Neural progenitor cell (in vitro differentiated cells): ENCODE results near the gene CAMK1D. TPM values are rescaled to one million over a fixed set of nuclear protein-coding genes. Genes with fewer than 3 reads are reported as not detected.

Experiments
- DNase-seq: peaks from one replicate; pipeline ENCODE4 v3.0.0-alpha.2; 2016; ENCODE audit warnings: low spot score
- H2AFZ ChIP-seq: fragments of 200-600 bp; sonication (generic); replicated peaks from 2 replicates; pipeline ENCODE4 v1.6.1; 2016; ENCODE audit warnings: antibody characterized with exemption
- H3F3A ChIP-seq: fragments of 200-600 bp; sonication (generic); 2 replicates; pipeline ENCODE4 v1.6.1; 2016; ENCODE audit warnings: antibody characterized with exemption, low read depth
- H3K27ac ChIP-seq: fragments of 200-600 bp; sonication (generic); 2 replicates; pipeline ENCODE4 v1.5.1; 2016; ENCODE audit warnings: mild to moderate bottlenecking
- H3K27me3 ChIP-seq: fragments of 200-600 bp; sonication (generic); 2 replicates; pipeline ENCODE4 v1.6.1; 2016; ENCODE audit warnings: mild to moderate bottlenecking, moderate library complexity
- H3K36me3 ChIP-seq: fragments of 200-600 bp; sonication (generic); 2 replicates; pipeline ENCODE4 v1.5.1; 2016
- H3K4me1 ChIP-seq: fragments of 200-600 bp; sonication (generic); 2 replicates; pipeline ENCODE4 v1.6.1; 2016; ENCODE audit warnings: mixed run types
- H3K4me2 ChIP-seq: fragments of 200-600 bp; sonication (generic); 2 replicates; pipeline ENCODE4 v1.6.1; 2016
- H3K4me3 ChIP-seq: fragments of 200-600 bp; sonication (generic); 2 replicates; pipeline ENCODE4 v1.5.1; 2016
- H3K79me2 ChIP-seq: fragments of 200-600 bp; sonication (generic); 2 replicates; pipeline ENCODE4 v1.6.1; 2016; ENCODE audit warnings: low read depth
- H3K9ac ChIP-seq: fragments of 200-600 bp; sonication (generic); 2 replicates; pipeline ENCODE4 v1.6.1; 2016
- H3K9me3 ChIP-seq: fragments of 200-600 bp; sonication (generic); 2 replicates; pipeline ENCODE4 v1.5.1; 2016; ENCODE audit warnings: low read depth
- H4K20me1 ChIP-seq: fragments of 200-600 bp; sonication (generic); 2 replicates; pipeline ENCODE4 v1.6.1; 2016; ENCODE audit warnings: low read depth
- H3K27ac Mint-ChIP-seq: 3 replicates; pipeline ENCODE4 v1.8.0; 2021; ENCODE audit warnings: mixed read lengths
- H3K27me3 Mint-ChIP-seq: 2 replicates; pipeline ENCODE4 v1.8.0; 2022; ENCODE audit warnings: low read depth, mild to moderate bottlenecking, inconsistent platforms, moderate library complexity, mixed read lengths; ENCODE audit not compliant: insufficient read depth
- H3K36me3 Mint-ChIP-seq: 3 replicates; pipeline ENCODE4 v1.8.0; 2021; ENCODE audit warnings: mixed read lengths
- H3K4me1 Mint-ChIP-seq: 3 replicates; pipeline ENCODE4 v1.8.0; 2021; ENCODE audit warnings: mixed read lengths
- H3K4me3 Mint-ChIP-seq: 3 replicates; pipeline ENCODE4 v1.8.0; 2021; ENCODE audit warnings: mild to moderate bottlenecking, moderate library complexity, mixed read lengths
- H3K9me3 Mint-ChIP-seq: 3 replicates; pipeline ENCODE4 v1.8.0; 2020; ENCODE audit warnings: mixed read lengths
- EZH2 ChIP-seq: fragments of 200-600 bp; sonication (generic); IDR thresholded peaks from 2 replicates; pipeline ENCODE4 v1.6.1; 2017; ENCODE audit warnings: antibody characterized with exemption, mild to moderate bottlenecking, moderate library complexity
- EZH2phosphoT487 ChIP-seq: fragments of 200-600 bp; sonication (generic); IDR thresholded peaks from 2 replicates; pipeline ENCODE4 v1.6.1; 2017; ENCODE audit warnings: antibody characterized with exemption
- total RNA-seq: library from RNA; depleted of rRNA; stranded (reverse); fragments of >200 nt; gene quantifications from 2 replicates; pipeline ENCODE4 v1.2.3, GENCODE V29; 2015; ENCODE audit warnings: low replicate concordance
- TF ChIP-seq, protein P1 (sequence below): fragments of 200-600 bp; sonication (generic); IDR thresholded peaks from 2 replicates; pipeline ENCODE4 v1.5.1; 2017; ENCODE audit warnings: antibody characterized with exemption, mild to moderate bottlenecking

The CAMK1D gene
- total RNA-seq, 1 donor from 2014 or later, result 7.6 TPM

DNA sequence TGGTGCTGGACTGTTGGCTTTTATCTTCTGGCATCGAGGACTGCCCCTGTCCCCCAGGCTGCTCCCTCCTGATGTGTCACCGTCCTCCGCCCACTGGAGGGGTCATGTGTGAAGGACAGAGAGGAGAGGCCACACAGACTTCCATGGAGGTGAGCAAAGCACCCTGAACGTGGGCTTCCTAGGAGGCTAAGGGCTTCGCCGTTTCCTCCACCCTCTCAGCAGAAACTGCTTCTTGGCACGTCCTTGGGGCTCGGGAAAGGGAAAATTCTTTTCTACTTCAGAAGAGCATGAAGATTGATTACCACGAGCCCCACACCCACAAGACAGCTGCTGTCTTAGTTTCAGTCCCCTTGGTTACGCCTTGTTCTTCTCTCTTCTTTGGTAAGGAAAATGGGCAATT, 433.9 kb downstream of the CAMK1D start:
- H2AFZ ChIP-seq, result no peak overlapping the region
- no peak overlapping the region for H3K27ac ChIP-seq
- no peaks in the 10 kb centered on the region for H3K9me3 Mint-ChIP-seq

DNA sequence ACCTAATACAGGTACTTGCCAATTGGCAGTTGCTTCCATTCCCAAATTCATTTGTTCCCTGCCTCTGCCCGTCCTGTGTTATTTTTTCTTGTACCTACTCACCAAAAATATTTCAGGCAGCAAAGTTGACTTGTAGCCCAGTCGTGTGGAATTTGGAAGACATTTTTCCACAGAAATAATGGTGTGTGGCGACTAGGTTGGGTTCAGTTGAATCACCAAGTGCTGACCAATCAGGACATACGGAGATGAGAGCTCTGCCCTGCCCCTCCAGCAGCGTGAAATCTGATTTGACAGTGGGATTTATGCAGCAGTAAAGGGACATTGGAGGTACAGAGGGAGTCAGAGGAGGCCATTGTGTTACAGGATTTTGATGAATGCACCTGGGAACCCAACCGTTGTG, 435.3 kb downstream of the CAMK1D start:
- H3K4me1 Mint-ChIP-seq, result peaks cover 48% of the 10 kb centered on the region
- DNase-seq, result no peak
- no peak overlapping the region for H3K27ac Mint-ChIP-seq
- Histone ChIP-seq H3F3A (peaks cover 8% of the 10 kb centered on the region), H3K4me2 (no peak overlapping the region), H3K36me3 (no peaks in the 10 kb centered on the region), H3K4me1 (peaks cover 11% of the 10 kb centered on the region), H3K79me2 (no peaks in the 10 kb centered on the region), H3K9ac (no peak overlapping the region), H3K9me3 (no peaks in the 10 kb centered on the region), H4K20me1 (no peaks in the 10 kb centered on the region), H2AFZ (peak overlapping the region; percentile 22), H3K4me3 (no peak overlapping the region), H3K27ac (no peak overlapping the region), H3K27me3 (no peaks in the 10 kb centered on the region)
- TF ChIP-seq, protein P1, sequence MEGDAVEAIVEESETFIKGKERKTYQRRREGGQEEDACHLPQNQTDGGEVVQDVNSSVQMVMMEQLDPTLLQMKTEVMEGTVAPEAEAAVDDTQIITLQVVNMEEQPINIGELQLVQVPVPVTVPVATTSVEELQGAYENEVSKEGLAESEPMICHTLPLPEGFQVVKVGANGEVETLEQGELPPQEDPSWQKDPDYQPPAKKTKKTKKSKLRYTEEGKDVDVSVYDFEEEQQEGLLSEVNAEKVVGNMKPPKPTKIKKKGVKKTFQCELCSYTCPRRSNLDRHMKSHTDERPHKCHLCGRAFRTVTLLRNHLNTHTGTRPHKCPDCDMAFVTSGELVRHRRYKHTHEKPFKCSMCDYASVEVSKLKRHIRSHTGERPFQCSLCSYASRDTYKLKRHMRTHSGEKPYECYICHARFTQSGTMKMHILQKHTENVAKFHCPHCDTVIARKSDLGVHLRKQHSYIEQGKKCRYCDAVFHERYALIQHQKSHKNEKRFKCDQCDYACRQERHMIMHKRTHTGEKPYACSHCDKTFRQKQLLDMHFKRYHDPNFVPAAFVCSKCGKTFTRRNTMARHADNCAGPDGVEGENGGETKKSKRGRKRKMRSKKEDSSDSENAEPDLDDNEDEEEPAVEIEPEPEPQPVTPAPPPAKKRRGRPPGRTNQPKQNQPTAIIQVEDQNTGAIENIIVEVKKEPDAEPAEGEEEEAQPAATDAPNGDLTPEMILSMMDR, result no peak
- TF ChIP-seq EZH2phosphoT487 (no peak), EZH2 (no peak)
- peaks cover 2% of the 10 kb centered on the region for H3K36me3 Mint-ChIP-seq
- no peaks in the 10 kb centered on the region for H3K9me3 Mint-ChIP-seq
- H3K27me3 Mint-ChIP-seq, result peaks cover 13% of the 10 kb centered on the region
- H3K4me3 Mint-ChIP-seq, result no peak overlapping the region

More for the DNA sequence above, 433.9 kb downstream of the CAMK1D start:
- Histone ChIP-seq H3F3A (peaks cover 8% of the 10 kb centered on the region), H3K9me3 (no peaks in the 10 kb centered on the region), H3K79me2 (no peaks in the 10 kb centered on the region), H3K9ac (no peak overlapping the region), H4K20me1 (no peaks in the 10 kb centered on the region), H3K4me3 (no peak overlapping the region), H3K27me3 (no peaks in the 10 kb centered on the region), H3K4me2 (no peak overlapping the region), H3K4me1 (peaks cover 11% of the 10 kb centered on the region), H3K36me3 (no peaks in the 10 kb centered on the region)
- no peak for DNase-seq
- peaks cover 2% of the 10 kb centered on the region for H3K36me3 Mint-ChIP-seq
- H3K27me3 Mint-ChIP-seq, result peaks cover 13% of the 10 kb centered on the region
- TF ChIP-seq EZH2phosphoT487 (no peak), EZH2 (no peak)
- TF ChIP-seq, protein P1, result no peak
- peaks cover 45% of the 10 kb centered on the region for H3K4me1 Mint-ChIP-seq
- peak overlapping the region; percentile 88 for H3K27ac Mint-ChIP-seq
- no peak overlapping the region for H3K4me3 Mint-ChIP-seq

DNA sequence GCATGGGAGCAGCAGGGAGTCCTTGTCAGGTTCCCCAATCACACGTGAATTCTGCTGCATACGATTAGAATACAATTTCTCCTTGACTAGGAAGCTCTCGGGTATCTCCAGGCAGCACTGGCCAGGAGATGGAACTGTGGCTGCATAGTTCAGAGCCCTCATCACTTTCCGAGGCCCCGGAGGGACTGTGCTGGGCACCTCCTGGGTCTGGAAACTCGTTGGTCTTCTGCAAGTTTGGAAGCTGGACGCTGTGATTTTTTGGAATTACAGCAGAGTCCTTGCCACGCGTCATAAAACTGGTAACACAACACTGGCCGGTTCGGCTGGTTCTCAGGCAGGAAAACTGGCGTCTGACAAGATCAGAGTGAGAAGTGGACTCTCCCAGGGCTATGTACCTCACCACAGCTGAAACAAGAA, 436.1 kb downstream of the CAMK1D start:
- Histone ChIP-seq H4K20me1 (no peaks in the 10 kb centered on the region), H3F3A (peaks cover 8% of the 10 kb centered on the region), H3K27me3 (no peaks in the 10 kb centered on the region), H3K4me2 (no peak overlapping the region), H3K36me3 (no peaks in the 10 kb centered on the region), H3K4me3 (no peak overlapping the region), H2AFZ (peak overlapping the region; percentile 22), H3K27ac (peak overlapping the region; percentile 65), H3K4me1 (peaks cover 11% of the 10 kb centered on the region), H3K79me2 (no peaks in the 10 kb centered on the region), H3K9ac (no peak overlapping the region), H3K9me3 (no peaks in the 10 kb centered on the region)
- peaks cover 12% of the 10 kb centered on the region for H3K27me3 Mint-ChIP-seq
- no peak overlapping the region for H3K4me3 Mint-ChIP-seq
- no peaks in the 10 kb centered on the region for H3K36me3 Mint-ChIP-seq
- H3K27ac Mint-ChIP-seq, result no peak overlapping the region
- TF ChIP-seq EZH2, result no peak
- no peak for TF ChIP-seq EZH2phosphoT487
- TF ChIP-seq, protein P1, result no peak
- no peaks in the 10 kb centered on the region for H3K9me3 Mint-ChIP-seq
- peaks cover 42% of the 10 kb centered on the region for H3K4me1 Mint-ChIP-seq
- DNase-seq, result no peak
